K562 (cell line): ENCODE data around the gene ATXN1. TPM values are rescaled to one million over a fixed set of nuclear protein-coding genes. Genes with fewer than 3 reads are reported as not detected.

ENCODE experiments used
- ATAC-seq: fragments of 200-7000 bp; cut with Tn5 transposase; 3 replicates; pipeline ENCODE4 v1.9.1; 2020; ENCODE audit warnings: moderate library complexity
- BruUV-seq: library from RNA; stranded (reverse); fragments of 400-500 nt; replicated peaks from 2 replicates; lab custom pipeline; 2021; lab: Mats Ljungman, UMichigan
- CTCF ChIA-PET: fragments of 300-600 bp; formaldehyde crosslinking; extraction: SDS; loops from one replicate; lab custom pipeline; 2021; ENCODE audit warnings: low intra/inter-chr PET ratio; lab: Yijun Ruan, JAX
- POLR2A ChIA-PET: fragments of 300-600, 350-650 bp; sonication (Branson Sonifier 250); formaldehyde crosslinking; extraction: SDS; loops from one replicate; lab custom pipeline; 2021; ENCODE audit warnings: antibody characterized with exemption, inconsistent platforms; lab: Yijun Ruan, JAX
- DNase-seq, 4 experiments: peaks; one replicate each; pipeline versions ENCODE4 v3.0.0 to v3.0.0-alpha.2; 2011 to 2018; ENCODE audit warnings: low spot score in 3 of 4, mixed read lengths in 3 of 4; ENCODE audit errors: extremely low read depth in 1 of 4
- FAIRE-seq: peaks from 2 replicates; lab custom pipeline; 2011; peaks lifted over from hg19 to GRCh38; lab: Jason Lieb, UNC
- H2AFZ ChIP-seq: 2 replicates; pipeline ENCODE4 v1.6.0; 2011; ENCODE audit warnings: low read depth, low read length, control low read depth, inconsistent platforms
- H3K27ac ChIP-seq: fragments of 200-600 bp; 3 replicates; pipeline ENCODE4 v1.8.0; 2011; ENCODE audit warnings: low read depth, mild to moderate bottlenecking, control low read depth, inconsistent platforms, low read length, moderate library complexity, mixed read lengths; ENCODE audit errors: extremely low read depth
- H3K27me3 ChIP-seq, 2 experiments: fragments of 300-600 bp in 1 of 2; 2 replicates in 1 of 2; 3 replicates in 1 of 2; pipeline versions ENCODE4 v1.6.0 to v1.8.0; 2011; ENCODE audit warnings: inconsistent platforms in 2 of 2, low read length in 2 of 2, mild to moderate bottlenecking in 1 of 2, mixed read lengths in 1 of 2, moderate library complexity in 1 of 2; ENCODE audit not compliant: control insufficient read depth in 2 of 2, insufficient read depth in 2 of 2
- H3K36me3 ChIP-seq: fragments of 300-600 bp; 3 replicates; pipeline ENCODE4 v1.8.0; 2011; ENCODE audit warnings: mild to moderate bottlenecking, low read length, inconsistent platforms; ENCODE audit not compliant: control insufficient read depth, insufficient read depth
- H3K4me1 ChIP-seq, 2 experiments: fragments of 200-600 bp in 1 of 2; replicated peaks in 1 of 2; 2 replicates in 1 of 2; 3 replicates in 1 of 2; pipeline versions ENCODE4 v1.5.1 to v1.8.0; 2011; ENCODE audit warnings: inconsistent platforms in 2 of 2, low read length in 2 of 2, mild to moderate bottlenecking in 1 of 2, mixed read lengths in 1 of 2, moderate library complexity in 1 of 2; ENCODE audit not compliant: control insufficient read depth in 2 of 2, insufficient read depth in 2 of 2
- H3K4me2 ChIP-seq: 2 replicates; pipeline ENCODE4 v1.6.1; 2011; ENCODE audit warnings: low read length, control low read depth, inconsistent platforms, mixed read lengths; ENCODE audit not compliant: insufficient read depth
- H3K4me3 ChIP-seq: fragments of 200-600 bp; sonication (generic), shearing (Covaris generic); 2 replicates; pipeline ENCODE4 v1.5.1; 2016; ENCODE audit warnings: control low read depth, inconsistent platforms
- H3K79me2 ChIP-seq: fragments of 200-600 bp; 3 replicates; pipeline ENCODE4 v1.8.0; 2011; ENCODE audit warnings: low read length, inconsistent platforms; ENCODE audit not compliant: control insufficient read depth, insufficient read depth
- H3K9ac ChIP-seq, 2 experiments: 2 replicates each; pipeline versions ENCODE4 v1.6.0 to v1.6.1; 2011; ENCODE audit warnings: low read depth in 2 of 2, low read length in 2 of 2, control low read depth in 1 of 2, inconsistent platforms in 1 of 2, mild to moderate bottlenecking in 1 of 2, mixed read lengths in 1 of 2; ENCODE audit not compliant: insufficient read depth in 1 of 2
- H3K9me1 ChIP-seq: one replicate; pipeline ENCODE4 v1.6.0; 2011; ENCODE audit warnings: inconsistent platforms, mild to moderate bottlenecking, low read length, moderate library complexity; ENCODE audit not compliant: control insufficient read depth, insufficient read depth
- H3K9me3 ChIP-seq: replicated peaks from 2 replicates; pipeline ENCODE4 v1.5.1; 2011; ENCODE audit warnings: low read depth, low read length, inconsistent platforms; ENCODE audit not compliant: control insufficient read depth, insufficient read depth
- H4K20me1 ChIP-seq: replicated peaks from 2 replicates; pipeline ENCODE4 v1.6.1; 2011; ENCODE audit warnings: low read length, inconsistent platforms, mixed read lengths; ENCODE audit not compliant: control insufficient read depth, insufficient read depth
- ARID1B ChIP-seq: fragments of 450-650 bp; IDR thresholded peaks from 2 replicates; pipeline ENCODE4 v1.6.1; 2016; ENCODE audit warnings: antibody characterized with exemption, mild to moderate bottlenecking, inconsistent platforms
- NEUROD1 ChIP-seq: fragments of 150-350 bp; IDR thresholded peaks from 2 replicates; pipeline ENCODE4 v1.6.1; 2014; ENCODE audit warnings: borderline replicate concordance, low read length, low read depth; ENCODE audit not compliant: partially characterized antibody
- SMARCA5 ChIP-seq: fragments of 450-650 bp; IDR thresholded peaks from 2 replicates; pipeline ENCODE4 v1.6.1; 2016
- SREBF1 ChIP-seq: fragments of 150-350 bp; IDR thresholded peaks from 2 replicates; pipeline ENCODE4 v1.6.1; 2014; ENCODE audit warnings: antibody characterized with exemption, low read depth, low read length, borderline replicate concordance
- ZNF165 ChIP-seq: fragments of 250-450 bp; sonication (Bioruptor Pico); IDR thresholded peaks from 2 replicates; pipeline ENCODE4 v1.4.0; 2020; ENCODE audit warnings: borderline replicate concordance
- ZNF197 ChIP-seq: fragments of 200-800 bp; sonication (Bioruptor generic); IDR thresholded peaks from 2 replicates; pipeline ENCODE4 v1.6.1; 2016; ENCODE audit warnings: low read depth, missing genetic modification characterization, missing compliant biosample characterization
- WGBS: fragments of 100-300 bp; shearing (Covaris generic); methylation state at CpG from one replicate; pipeline ENCODE4 v1.1.6; 2016; ENCODE audit warnings: low coverage, mixed read lengths; ENCODE audit not compliant: insufficient coverage; ENCODE audit errors: missing lambda C conversion rate; 5-methylcytosine and 5-hydroxymethylcytosine counted together
- in situ Hi-C: fragments of 300-500 bp; cut with MboI; formaldehyde crosslinking; loops from 4 replicates; pipeline ENCODE4 v1.15.0; 2018; ENCODE audit warnings: inconsistent platforms, mixed read lengths
- intact Hi-C: fragments of 100-400 bp; cut with micrococcal nuclease; formaldehyde crosslinking; loops from 2 replicates; pipeline ENCODE4 v1.14.2; 2022
- polyA plus RNA-seq, 8 experiments: library from polyadenylated mRNA; depleted of rRNA in 4 of 8; stranded (reverse) in 5 of 8; unstranded in 3 of 8; fragments of >200 nt; fragmentation: Nextera tagmentation in 2 of 8; fragmentation: Illumina TruSeq in 1 of 8; extraction: Ambion mirVana in 2 of 8; extraction: Trizol in 1 of 8; gene quantifications; 2 replicates each; pipeline versions ENCODE4 v1.2.1 to v1.2.3, GENCODE V29; 2011 to 2014; ENCODE audit warnings: inconsistent platforms in 1 of 8, missing spikeins in 1 of 8
- total RNA-seq, 7 experiments: library from RNA; depleted of rRNA in 6 of 7; stranded (reverse); fragments of >200 nt in 6 of 7; fragmentation: Illumina TruSeq in 2 of 7; extraction: Trizol in 2 of 7; gene quantifications; 2 replicates each; pipeline versions ENCODE4 v1.2.1 to v1.2.3, GENCODE V29; 2011 to 2021; ENCODE audit warnings: low replicate concordance in 1 of 7
- TF ChIP-seq, protein P1 (sequence below), 2 experiments: fragments of 150-350 bp in 1 of 2; IDR thresholded peaks; 2 replicates each; pipeline ENCODE4 v1.6.1; 2012 to 2016; ENCODE audit warnings: low read depth in 2 of 2, low read length in 2 of 2, mild to moderate bottlenecking in 1 of 2, moderate library complexity in 1 of 2
- TF ChIP-seq, protein P2 (sequence below): IDR thresholded peaks from 3 replicates; pipeline ENCODE4 v1.6.1; 2011; ENCODE audit warnings: borderline replicate concordance, mild to moderate bottlenecking; ENCODE audit not compliant: insufficient read length, insufficient read depth
- TF ChIP-seq, protein P3 (sequence below): fragments of 200-400 bp; formaldehyde crosslinking; IDR thresholded peaks from 2 replicates; pipeline ENCODE4 v1.6.1; 2017; ENCODE audit warnings: mild to moderate bottlenecking, low read depth, low read length, moderate library complexity
- TF ChIP-seq, protein P4 (sequence below): sonication (generic); formaldehyde crosslinking; IDR thresholded peaks from 2 replicates; pipeline ENCODE4 v1.8.0; 2022; ENCODE audit warnings: mild to moderate bottlenecking, missing genetic modification reagents

The ATXN1 gene
- total and polyA plus RNA-seq, 9 of the 15 experiments (the other 6 are each of a cell fraction or from before 2014, with no cell fraction given): under 0.01 to 1.2 (median 0.58) TPM

DNA sequence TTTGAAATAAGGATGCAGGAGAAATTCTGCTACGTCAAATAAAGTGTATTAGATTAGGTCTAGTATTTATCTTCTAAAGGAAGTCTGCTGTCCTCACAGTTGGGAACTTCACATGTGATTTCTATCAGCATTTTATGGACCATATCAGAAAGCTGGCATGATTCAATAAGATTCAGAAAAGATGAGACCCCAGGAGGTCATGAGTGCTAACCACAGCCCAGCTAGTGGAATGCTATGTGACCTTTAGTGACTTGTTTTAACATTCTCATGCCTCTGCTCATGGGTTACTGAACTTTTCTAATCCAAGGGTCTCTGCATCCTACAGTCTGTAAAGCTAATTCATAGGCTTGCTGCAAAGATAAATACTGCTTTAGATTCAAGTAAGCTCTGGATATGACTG, 372.8 kb downstream of the ATXN1 start:
- no peak for FAIRE-seq
- Histone ChIP-seq H3K9me3 (no peaks in the 10 kb centered on the region), H3K36me3 (no peaks in the 10 kb centered on the region), H3K79me2 (no peaks in the 10 kb centered on the region), H3K4me3 (no peak overlapping the region), H3K4me2 (no peak overlapping the region), H3K9me1 (no peaks in the 10 kb centered on the region), H4K20me1 (no peaks in the 10 kb centered on the region), H3K27ac (no peak overlapping the region), H2AFZ (no peak overlapping the region), H3K27me3 (peaks cover 25 to 29% of the 10 kb centered on the region in 2 experiments), H3K9ac (no peak overlapping the region), H3K4me1 (peaks cover 0 to 5% of the 10 kb centered on the region in 2 experiments; a peak in 2 of 5 replicates)
- intact Hi-C loops: no loop called here
- WGBS: 0% methylated on average over 1 of the region's 1 CpG
- CTCF ChIA-PET: no interaction called here
- DNase-seq: no peak
- POLR2A ChIA-PET: interaction anchor here (0.5 kb wide), 1 partner anchor 63 kb away, joined by 3 read pairs; no protein-coding TSS in a partner anchor
- ATAC-seq: no peak
- no TSS peak for BruUV-seq
- in situ Hi-C loops: no loop called here
- TF ChIP-seq ARID1B: no peak
- TF ChIP-seq, protein P1, sequence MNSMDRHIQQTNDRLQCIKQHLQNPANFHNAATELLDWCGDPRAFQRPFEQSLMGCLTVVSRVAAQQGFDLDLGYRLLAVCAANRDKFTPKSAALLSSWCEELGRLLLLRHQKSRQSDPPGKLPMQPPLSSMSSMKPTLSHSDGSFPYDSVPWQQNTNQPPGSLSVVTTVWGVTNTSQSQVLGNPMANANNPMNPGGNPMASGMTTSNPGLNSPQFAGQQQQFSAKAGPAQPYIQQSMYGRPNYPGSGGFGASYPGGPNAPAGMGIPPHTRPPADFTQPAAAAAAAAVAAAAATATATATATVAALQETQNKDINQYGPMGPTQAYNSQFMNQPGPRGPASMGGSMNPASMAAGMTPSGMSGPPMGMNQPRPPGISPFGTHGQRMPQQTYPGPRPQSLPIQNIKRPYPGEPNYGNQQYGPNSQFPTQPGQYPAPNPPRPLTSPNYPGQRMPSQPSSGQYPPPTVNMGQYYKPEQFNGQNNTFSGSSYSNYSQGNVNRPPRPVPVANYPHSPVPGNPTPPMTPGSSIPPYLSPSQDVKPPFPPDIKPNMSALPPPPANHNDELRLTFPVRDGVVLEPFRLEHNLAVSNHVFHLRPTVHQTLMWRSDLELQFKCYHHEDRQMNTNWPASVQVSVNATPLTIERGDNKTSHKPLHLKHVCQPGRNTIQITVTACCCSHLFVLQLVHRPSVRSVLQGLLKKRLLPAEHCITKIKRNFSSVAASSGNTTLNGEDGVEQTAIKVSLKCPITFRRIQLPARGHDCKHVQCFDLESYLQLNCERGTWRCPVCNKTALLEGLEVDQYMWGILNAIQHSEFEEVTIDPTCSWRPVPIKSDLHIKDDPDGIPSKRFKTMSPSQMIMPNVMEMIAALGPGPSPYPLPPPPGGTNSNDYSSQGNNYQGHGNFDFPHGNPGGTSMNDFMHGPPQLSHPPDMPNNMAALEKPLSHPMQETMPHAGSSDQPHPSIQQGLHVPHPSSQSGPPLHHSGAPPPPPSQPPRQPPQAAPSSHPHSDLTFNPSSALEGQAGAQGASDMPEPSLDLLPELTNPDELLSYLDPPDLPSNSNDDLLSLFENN (IDR thresholded peaks at IDR 0.05; ENCODE audit: low read depth in 2 of 2, low read length in 2 of 2): no peak
- no peak for TF ChIP-seq SMARCA5
- TF ChIP-seq, protein P2, sequence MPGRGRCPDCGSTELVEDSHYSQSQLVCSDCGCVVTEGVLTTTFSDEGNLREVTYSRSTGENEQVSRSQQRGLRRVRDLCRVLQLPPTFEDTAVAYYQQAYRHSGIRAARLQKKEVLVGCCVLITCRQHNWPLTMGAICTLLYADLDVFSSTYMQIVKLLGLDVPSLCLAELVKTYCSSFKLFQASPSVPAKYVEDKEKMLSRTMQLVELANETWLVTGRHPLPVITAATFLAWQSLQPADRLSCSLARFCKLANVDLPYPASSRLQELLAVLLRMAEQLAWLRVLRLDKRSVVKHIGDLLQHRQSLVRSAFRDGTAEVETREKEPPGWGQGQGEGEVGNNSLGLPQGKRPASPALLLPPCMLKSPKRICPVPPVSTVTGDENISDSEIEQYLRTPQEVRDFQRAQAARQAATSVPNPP: no peak
- no peak for TF ChIP-seq ZNF165
- TF ChIP-seq NEUROD1: no peak
- TF ChIP-seq, protein P3, sequence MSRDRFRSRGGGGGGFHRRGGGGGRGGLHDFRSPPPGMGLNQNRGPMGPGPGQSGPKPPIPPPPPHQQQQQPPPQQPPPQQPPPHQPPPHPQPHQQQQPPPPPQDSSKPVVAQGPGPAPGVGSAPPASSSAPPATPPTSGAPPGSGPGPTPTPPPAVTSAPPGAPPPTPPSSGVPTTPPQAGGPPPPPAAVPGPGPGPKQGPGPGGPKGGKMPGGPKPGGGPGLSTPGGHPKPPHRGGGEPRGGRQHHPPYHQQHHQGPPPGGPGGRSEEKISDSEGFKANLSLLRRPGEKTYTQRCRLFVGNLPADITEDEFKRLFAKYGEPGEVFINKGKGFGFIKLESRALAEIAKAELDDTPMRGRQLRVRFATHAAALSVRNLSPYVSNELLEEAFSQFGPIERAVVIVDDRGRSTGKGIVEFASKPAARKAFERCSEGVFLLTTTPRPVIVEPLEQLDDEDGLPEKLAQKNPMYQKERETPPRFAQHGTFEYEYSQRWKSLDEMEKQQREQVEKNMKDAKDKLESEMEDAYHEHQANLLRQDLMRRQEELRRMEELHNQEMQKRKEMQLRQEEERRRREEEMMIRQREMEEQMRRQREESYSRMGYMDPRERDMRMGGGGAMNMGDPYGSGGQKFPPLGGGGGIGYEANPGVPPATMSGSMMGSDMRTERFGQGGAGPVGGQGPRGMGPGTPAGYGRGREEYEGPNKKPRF: no peak
- TF ChIP-seq, protein P4, sequence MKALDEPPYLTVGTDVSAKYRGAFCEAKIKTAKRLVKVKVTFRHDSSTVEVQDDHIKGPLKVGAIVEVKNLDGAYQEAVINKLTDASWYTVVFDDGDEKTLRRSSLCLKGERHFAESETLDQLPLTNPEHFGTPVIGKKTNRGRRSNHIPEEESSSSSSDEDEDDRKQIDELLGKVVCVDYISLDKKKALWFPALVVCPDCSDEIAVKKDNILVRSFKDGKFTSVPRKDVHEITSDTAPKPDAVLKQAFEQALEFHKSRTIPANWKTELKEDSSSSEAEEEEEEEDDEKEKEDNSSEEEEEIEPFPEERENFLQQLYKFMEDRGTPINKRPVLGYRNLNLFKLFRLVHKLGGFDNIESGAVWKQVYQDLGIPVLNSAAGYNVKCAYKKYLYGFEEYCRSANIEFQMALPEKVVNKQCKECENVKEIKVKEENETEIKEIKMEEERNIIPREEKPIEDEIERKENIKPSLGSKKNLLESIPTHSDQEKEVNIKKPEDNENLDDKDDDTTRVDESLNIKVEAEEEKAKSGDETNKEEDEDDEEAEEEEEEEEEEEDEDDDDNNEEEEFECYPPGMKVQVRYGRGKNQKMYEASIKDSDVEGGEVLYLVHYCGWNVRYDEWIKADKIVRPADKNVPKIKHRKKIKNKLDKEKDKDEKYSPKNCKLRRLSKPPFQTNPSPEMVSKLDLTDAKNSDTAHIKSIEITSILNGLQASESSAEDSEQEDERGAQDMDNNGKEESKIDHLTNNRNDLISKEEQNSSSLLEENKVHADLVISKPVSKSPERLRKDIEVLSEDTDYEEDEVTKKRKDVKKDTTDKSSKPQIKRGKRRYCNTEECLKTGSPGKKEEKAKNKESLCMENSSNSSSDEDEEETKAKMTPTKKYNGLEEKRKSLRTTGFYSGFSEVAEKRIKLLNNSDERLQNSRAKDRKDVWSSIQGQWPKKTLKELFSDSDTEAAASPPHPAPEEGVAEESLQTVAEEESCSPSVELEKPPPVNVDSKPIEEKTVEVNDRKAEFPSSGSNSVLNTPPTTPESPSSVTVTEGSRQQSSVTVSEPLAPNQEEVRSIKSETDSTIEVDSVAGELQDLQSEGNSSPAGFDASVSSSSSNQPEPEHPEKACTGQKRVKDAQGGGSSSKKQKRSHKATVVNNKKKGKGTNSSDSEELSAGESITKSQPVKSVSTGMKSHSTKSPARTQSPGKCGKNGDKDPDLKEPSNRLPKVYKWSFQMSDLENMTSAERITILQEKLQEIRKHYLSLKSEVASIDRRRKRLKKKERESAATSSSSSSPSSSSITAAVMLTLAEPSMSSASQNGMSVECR: no peak
- TF ChIP-seq ZNF197 (CRISPR knock-in tag): no peak
- TF ChIP-seq SREBF1: no peak
